B cell (primary cell): ENCODE measurements around the gene CRAT.

Experiments
- EZH2 ChIP-seq: IDR thresholded peaks from 2 replicates; pipeline ENCODE4 v1.6.1; 2012; ENCODE audit warnings: borderline replicate concordance, low read depth, mild to moderate bottlenecking, moderate library complexity, low read length; ENCODE audit not compliant: insufficient read depth, poor library complexity, severe bottlenecking
- TF ChIP-seq, protein P1 (sequence below): fragments of 200-600 bp; IDR thresholded peaks from one replicate; pipeline ENCODE4 v1.8.0; 2022; ENCODE audit warnings: antibody characterized with exemption, mild to moderate bottlenecking

DNA sequence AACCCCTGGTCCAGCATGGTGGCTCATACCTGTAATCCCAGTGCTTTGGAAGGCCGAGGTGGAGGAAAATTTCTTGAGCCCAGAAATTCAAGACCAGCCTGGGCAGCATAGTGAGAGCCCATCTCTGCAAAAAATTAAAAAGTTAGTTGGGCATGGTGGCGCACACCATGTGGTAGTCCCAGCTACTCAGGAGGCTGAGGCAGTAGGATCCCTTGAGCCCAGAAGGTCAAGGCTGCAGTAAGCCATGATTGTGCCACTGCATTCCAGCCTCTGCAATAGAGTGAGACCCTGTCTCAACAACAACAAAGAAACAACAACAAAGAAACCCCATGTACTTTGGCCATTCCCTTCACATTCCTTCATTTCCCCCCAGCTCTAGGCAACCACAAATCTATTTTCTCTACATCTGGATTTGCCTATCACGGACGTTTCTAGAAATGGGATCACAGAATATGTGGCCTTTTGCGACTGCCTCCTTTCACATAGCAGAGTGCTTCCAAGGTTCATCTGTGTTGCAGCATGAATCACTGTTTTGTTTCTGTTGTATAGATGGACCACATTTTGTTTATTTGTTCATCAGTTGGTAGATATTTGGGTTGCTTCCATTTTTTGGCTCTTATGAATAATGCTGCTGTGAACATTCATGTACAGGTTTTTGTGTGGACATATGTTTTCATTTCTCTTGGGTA, 56.3 kb downstream of the CRAT start:
- TF ChIP-seq, protein P1, sequence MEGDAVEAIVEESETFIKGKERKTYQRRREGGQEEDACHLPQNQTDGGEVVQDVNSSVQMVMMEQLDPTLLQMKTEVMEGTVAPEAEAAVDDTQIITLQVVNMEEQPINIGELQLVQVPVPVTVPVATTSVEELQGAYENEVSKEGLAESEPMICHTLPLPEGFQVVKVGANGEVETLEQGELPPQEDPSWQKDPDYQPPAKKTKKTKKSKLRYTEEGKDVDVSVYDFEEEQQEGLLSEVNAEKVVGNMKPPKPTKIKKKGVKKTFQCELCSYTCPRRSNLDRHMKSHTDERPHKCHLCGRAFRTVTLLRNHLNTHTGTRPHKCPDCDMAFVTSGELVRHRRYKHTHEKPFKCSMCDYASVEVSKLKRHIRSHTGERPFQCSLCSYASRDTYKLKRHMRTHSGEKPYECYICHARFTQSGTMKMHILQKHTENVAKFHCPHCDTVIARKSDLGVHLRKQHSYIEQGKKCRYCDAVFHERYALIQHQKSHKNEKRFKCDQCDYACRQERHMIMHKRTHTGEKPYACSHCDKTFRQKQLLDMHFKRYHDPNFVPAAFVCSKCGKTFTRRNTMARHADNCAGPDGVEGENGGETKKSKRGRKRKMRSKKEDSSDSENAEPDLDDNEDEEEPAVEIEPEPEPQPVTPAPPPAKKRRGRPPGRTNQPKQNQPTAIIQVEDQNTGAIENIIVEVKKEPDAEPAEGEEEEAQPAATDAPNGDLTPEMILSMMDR, result no peak
- no peak for TF ChIP-seq EZH2
